HepG2 (cell line): ENCODE data around the gene PPP1R7. TPM values are rescaled to one million over a fixed set of nuclear protein-coding genes. Genes with fewer than 3 reads are reported as not detected.

Experiments
- ATAC-seq: fragments of 200-7000 bp; cut with Tn5 transposase; 3 replicates; pipeline ENCODE4 v1.9.1; 2020; ENCODE audit warnings: mild to moderate bottlenecking, moderate library complexity
- BruUV-seq: library from RNA; stranded (reverse); fragments of 400-500 nt; replicated peaks from 2 replicates; lab custom pipeline; 2021; lab: Mats Ljungman, UMichigan
- CTCF ChIA-PET: fragments of 300-600 bp; formaldehyde crosslinking; extraction: SDS; loops from one replicate; lab custom pipeline; 2021; ENCODE audit warnings: low total read pairs, inconsistent platforms, low intra/inter-chr PET ratio; lab: Yijun Ruan, JAX
- POLR2A ChIA-PET: fragments of 350-600 bp; sonication (Branson Sonifier 250); formaldehyde crosslinking; loops from one replicate; lab custom pipeline; 2020; ENCODE audit warnings: antibody characterized with exemption, inconsistent platforms; lab: Yijun Ruan, JAX
- DNase-seq: peaks from one replicate; pipeline ENCODE4 v3.0.0-alpha.2; 2015; ENCODE audit warnings: low spot score
- FAIRE-seq: peaks from 3 replicates; lab custom pipeline; 2011; peaks lifted over from hg19 to GRCh38; lab: Jason Lieb, UNC
- H2AFZ ChIP-seq: one replicate; pipeline ENCODE4 v1.6.1; 2011; ENCODE audit warnings: low read length, inconsistent platforms
- H3K27ac ChIP-seq: fragments of 300-600 bp; 3 replicates; pipeline ENCODE4 v1.8.0; 2011; ENCODE audit warnings: mixed run types, mild to moderate bottlenecking, mixed read lengths, low read length, inconsistent platforms; ENCODE audit not compliant: insufficient read depth; ENCODE audit errors: extremely low read length
- H3K27me3 ChIP-seq, 2 experiments: fragments of 200-600 bp in 1 of 2; 2 replicates in 1 of 2; 3 replicates in 1 of 2; pipeline versions ENCODE4 v1.6.0 to v1.8.0; 2011; ENCODE audit warnings: low read length in 2 of 2, mild to moderate bottlenecking in 2 of 2, moderate library complexity in 2 of 2, inconsistent platforms in 1 of 2; ENCODE audit not compliant: insufficient read depth in 2 of 2, control insufficient read depth in 1 of 2
- H3K36me3 ChIP-seq, 2 experiments: fragments of 200-600 bp in 1 of 2; replicated peaks in 1 of 2; 2 replicates in 1 of 2; 3 replicates in 1 of 2; pipeline versions ENCODE4 v1.5.1 to v1.8.0; 2011; ENCODE audit warnings: low read length in 2 of 2, inconsistent platforms in 1 of 2; ENCODE audit not compliant: insufficient read depth in 2 of 2, control insufficient read depth in 1 of 2
- H3K4me1 ChIP-seq: 2 replicates; pipeline ENCODE4 v1.5.1; 2012; ENCODE audit warnings: low read length, inconsistent platforms; ENCODE audit not compliant: insufficient read depth
- H3K4me2 ChIP-seq: 2 replicates; pipeline ENCODE4 v1.6.0; 2011; ENCODE audit warnings: low read depth, low read length, inconsistent platforms
- H3K4me3 ChIP-seq, 3 experiments: fragments of 200-600 bp in 1 of 3; sonication (generic), shearing (Covaris generic) in 1 of 3; replicated peaks in 1 of 3; 2 replicates each; pipeline ENCODE4 v1.5.1; 2011 to 2016; ENCODE audit warnings: low read length in 3 of 3, inconsistent platforms in 2 of 3, low read depth in 2 of 3, mild to moderate bottlenecking in 2 of 3, control low read depth in 1 of 3, mixed read lengths in 1 of 3; ENCODE audit not compliant: insufficient read depth in 1 of 3
- H3K79me2 ChIP-seq: one replicate; pipeline ENCODE4 v1.6.1; 2011; ENCODE audit warnings: low read length, inconsistent platforms; ENCODE audit not compliant: insufficient read depth
- H3K9ac ChIP-seq: 2 replicates; pipeline ENCODE4 v1.6.0; 2011; ENCODE audit warnings: mild to moderate bottlenecking, low read depth, low read length, inconsistent platforms; ENCODE audit not compliant: insufficient read depth
- H3K9me3 ChIP-seq: 2 replicates; pipeline ENCODE4 v1.5.1; 2012; ENCODE audit warnings: mild to moderate bottlenecking, low read length
- H4K20me1 ChIP-seq: 2 replicates; pipeline ENCODE4 v1.6.0; 2011; ENCODE audit warnings: inconsistent platforms, mild to moderate bottlenecking, low read length, moderate library complexity; ENCODE audit not compliant: insufficient read depth
- ARNT2 ChIP-seq: sonication (generic); formaldehyde crosslinking; IDR thresholded peaks from 2 replicates; pipeline ENCODE4 v1.8.0; 2022; ENCODE audit warnings: mild to moderate bottlenecking, low read depth, missing genetic modification reagents, moderate library complexity
- ZNF772 ChIP-seq: sonication (generic); formaldehyde crosslinking; IDR thresholded peaks from 2 replicates; pipeline ENCODE4 v1.5.0; 2020; ENCODE audit warnings: mild to moderate bottlenecking, missing genetic modification reagents
- WGBS: methylation state at CpG from one replicate; pipeline ENCODE4 v1.1.6; 2017; ENCODE audit warnings: low lambda C conversion rate; 5-methylcytosine and 5-hydroxymethylcytosine counted together
- in situ Hi-C: cut with HindIII; loops from 2 replicates; pipeline ENCODE4 v1.10.0; 2017; ENCODE audit warnings: low pct_unique_long_range_greater_than_20kb; ENCODE audit not compliant: extremely low pct_ligation_motif_present
- intact Hi-C: fragments of 100-400 bp; cut with micrococcal nuclease; formaldehyde crosslinking; loops from one replicate; pipeline ENCODE4 v1.10.0; 2022; ENCODE audit not compliant: unreplicated experiment
- polyA plus RNA-seq, 8 experiments: library from polyadenylated mRNA; depleted of rRNA in 3 of 8; stranded (reverse) in 7 of 8; unstranded in 1 of 8; fragments of >200 nt; fragmentation: Illumina TruSeq in 4 of 8; extraction: Trizol in 4 of 8; gene quantifications; 2 replicates each; pipeline versions ENCODE4 v1.2.1 to v1.2.3, GENCODE V29; 2011 to 2016; ENCODE audit warnings: low read depth in 4 of 8, missing spikeins in 1 of 8, mixed read lengths in 1 of 8; ENCODE audit not compliant: insufficient read depth in 1 of 8
- total RNA-seq, 5 experiments: library from RNA; depleted of rRNA; stranded (reverse); fragments of >200 nt; fragmentation: Illumina TruSeq; extraction: Trizol; gene quantifications; 2 replicates each; pipeline ENCODE4 v1.2.3, GENCODE V29; 2016; ENCODE audit warnings: low read depth in 1 of 5
- TF ChIP-seq, protein P1 (sequence below): sonication (generic); formaldehyde crosslinking; IDR thresholded peaks from 2 replicates; pipeline ENCODE4 v1.4.0; 2020; ENCODE audit warnings: mild to moderate bottlenecking, missing genetic modification reagents, borderline replicate concordance

PPP1R7 gene
- total and polyA plus RNA-seq, 2 of the 13 experiments (the other 11 are each of a cell fraction or from before 2014, with no cell fraction given): 33.3 to 67.9 TPM

DNA sequence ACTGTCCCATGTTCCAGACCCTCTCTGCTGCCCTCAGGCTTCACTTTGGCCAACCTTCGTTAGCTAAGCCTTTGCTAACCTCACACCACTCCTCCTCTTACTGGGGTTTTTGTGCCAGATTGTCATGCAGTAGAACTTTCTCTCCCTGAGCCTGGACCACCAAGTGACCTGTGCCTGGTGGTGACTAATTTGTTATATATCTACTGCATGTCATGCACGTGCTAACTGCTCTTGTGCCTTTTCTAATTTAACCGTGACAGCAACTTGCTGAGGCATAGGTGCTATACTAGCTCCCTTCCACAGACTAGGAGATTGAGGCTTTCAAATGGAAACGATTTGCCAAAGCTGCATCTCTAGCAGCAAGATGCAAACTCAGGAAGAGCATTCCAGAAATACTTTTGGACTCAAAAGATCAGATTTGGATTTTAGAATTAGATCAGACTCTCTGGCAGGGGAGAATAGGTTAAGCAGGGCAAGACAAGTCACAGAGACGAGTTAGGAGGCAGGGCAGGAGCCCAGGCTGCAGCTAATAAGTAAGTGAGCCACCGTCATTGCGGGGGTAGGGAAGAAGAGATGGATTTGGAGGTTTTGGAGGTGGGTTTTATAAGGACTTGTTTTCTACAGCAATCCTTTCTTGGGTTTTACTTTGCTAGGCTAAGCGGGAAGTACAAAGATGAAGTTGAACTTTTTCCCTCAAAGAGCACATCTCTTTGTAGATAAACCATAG is 1.8 kb downstream of the PPP1R7 start:
- FAIRE-seq: no peak
- Histone ChIP-seq H2AFZ (no peak overlapping the region), H3K4me2 (peak overlapping the region; percentile 87; the same call in 1 of the 2 replicates), H3K27me3 (no peaks in the 10 kb centered on the region; a peak in 1 of 5 replicates), H3K4me1 (peaks cover 25% of the 10 kb centered on the region)
- no peak for ATAC-seq
- intact Hi-C loops: no loop called here
- in situ Hi-C loops: no loop called here
- TF ChIP-seq ZNF772 (CRISPR knock-in tag) (no peak), ARNT2 (CRISPR knock-in tag) (no peak)
- TF ChIP-seq, protein P1, sequence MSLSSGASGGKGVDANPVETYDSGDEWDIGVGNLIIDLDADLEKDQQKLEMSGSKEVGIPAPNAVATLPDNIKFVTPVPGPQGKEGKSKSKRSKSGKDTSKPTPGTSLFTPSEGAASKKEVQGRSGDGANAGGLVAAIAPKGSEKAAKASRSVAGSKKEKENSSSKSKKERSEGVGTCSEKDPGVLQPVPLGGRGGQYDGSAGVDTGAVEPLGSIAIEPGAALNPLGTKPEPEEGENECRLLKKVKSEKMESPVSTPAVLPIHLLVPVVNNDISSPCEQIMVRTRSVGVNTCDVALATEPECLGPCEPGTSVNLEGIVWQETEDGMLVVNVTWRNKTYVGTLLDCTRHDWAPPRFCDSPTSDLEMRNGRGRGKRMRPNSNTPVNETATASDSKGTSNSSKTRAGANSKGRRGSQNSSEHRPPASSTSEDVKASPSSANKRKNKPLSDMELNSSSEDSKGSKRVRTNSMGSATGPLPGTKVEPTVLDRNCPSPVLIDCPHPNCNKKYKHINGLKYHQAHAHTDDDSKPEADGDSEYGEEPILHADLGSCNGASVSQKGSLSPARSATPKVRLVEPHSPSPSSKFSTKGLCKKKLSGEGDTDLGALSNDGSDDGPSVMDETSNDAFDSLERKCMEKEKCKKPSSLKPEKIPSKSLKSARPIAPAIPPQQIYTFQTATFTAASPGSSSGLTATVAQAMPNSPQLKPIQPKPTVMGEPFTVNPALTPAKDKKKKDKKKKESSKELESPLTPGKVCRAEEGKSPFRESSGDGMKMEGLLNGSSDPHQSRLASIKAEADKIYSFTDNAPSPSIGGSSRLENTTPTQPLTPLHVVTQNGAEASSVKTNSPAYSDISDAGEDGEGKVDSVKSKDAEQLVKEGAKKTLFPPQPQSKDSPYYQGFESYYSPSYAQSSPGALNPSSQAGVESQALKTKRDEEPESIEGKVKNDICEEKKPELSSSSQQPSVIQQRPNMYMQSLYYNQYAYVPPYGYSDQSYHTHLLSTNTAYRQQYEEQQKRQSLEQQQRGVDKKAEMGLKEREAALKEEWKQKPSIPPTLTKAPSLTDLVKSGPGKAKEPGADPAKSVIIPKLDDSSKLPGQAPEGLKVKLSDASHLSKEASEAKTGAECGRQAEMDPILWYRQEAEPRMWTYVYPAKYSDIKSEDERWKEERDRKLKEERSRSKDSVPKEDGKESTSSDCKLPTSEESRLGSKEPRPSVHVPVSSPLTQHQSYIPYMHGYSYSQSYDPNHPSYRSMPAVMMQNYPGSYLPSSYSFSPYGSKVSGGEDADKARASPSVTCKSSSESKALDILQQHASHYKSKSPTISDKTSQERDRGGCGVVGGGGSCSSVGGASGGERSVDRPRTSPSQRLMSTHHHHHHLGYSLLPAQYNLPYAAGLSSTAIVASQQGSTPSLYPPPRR (CRISPR knock-in tag): no peak
- TF ChIP-seq, all 625 proteins: peak for 0
- no peak for DNase-seq
- 87% methylated on average over 8 of the region's 8 CpGs for WGBS
- ChIA-PET POLR2A (no interaction called here), CTCF (no interaction called here)
- Histone ChIP-seq H3K79me2 (peaks cover 22% of the 10 kb centered on the region), H3K9ac (no peak overlapping the region), H3K36me3 (peaks cover 3 to 17% of the 10 kb centered on the region in 2 experiments; a peak in 4 of 5 replicates), H4K20me1 (no peaks in the 10 kb centered on the region), H3K4me3 (no peak overlapping the region), H3K9me3 (no peaks in the 10 kb centered on the region), H3K27ac (no peak overlapping the region)
- no TSS peak for BruUV-seq
